GM19328 (cell line): ENCODE data around the gene CACNA2D3.
A peak's percentile ranks its signal among the peaks of the same experiment; 100 is the strongest.
"Not testable (repeated sequence)": the region's sequence is repeated elsewhere in the genome, so short reads cannot be mapped to it uniquely, and the experiment has no call there.

Experiments
- ATAC-seq: cut with Tn5 transposase; IDR thresholded peaks from one replicate; pipeline ENCODE4 v1.9.1; 2021; ENCODE audit warnings: mild to moderate bottlenecking, moderate library complexity; ENCODE audit not compliant: unreplicated experiment

CACNA2D3 gene

DNA sequence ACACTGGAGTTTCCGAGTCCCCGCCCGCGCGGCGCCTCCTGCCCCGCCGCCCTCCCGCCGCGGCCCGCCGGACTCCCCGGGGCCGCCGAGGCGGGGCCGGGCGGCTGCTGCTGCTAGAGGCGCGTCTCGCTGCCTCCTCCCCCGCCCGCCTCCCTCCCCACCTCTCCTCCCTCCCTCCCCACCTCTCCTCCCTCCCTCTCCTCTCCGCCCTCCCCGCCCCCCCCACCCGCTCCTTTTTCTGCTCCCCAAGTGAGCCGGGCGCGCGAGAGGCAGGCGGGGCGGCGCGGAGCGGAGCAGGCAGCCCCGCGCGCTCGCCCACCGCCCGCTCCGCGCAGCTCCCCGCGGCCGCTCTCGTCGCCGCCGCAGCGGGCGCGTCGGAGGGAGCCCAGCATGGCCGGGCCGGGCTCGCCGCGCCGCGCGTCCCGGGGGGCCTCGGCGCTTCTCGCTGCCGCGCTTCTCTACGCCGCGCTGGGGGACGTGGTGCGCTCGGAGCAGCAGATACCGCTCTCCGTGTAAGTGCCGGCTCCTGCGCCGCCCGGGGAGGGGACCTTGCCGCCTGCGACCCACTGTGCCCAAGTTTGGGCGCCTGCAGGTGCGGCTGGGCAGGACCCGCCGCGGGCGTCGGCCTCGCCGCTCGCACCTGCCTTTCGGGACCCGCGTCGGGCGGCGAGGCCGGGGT lies at the start of gene CACNA2D3:
Gene CACNA2D3 (plus strand): TSS at position 229 of the 679 bp plus-strand sequence.
- ATAC-seq = no peak

DNA sequence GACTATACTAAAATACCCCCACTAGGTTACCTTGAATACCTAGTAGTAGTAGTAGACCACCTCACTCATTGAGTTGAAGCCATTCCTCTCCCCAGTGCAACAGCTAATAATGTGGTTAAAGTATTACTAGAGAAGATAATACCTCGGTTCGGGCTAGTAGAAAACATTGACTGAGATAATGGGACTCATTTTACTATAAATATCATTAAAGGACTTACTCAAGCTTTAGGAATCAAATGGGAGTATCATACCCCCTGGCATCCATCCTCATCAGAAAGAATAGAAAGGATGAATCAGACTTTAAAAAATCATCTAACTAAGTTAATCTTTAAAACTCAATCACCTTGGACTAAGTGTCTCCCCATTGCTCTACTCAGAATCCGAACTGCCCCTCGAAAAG lies 49.0 kb upstream of the CACNA2D3 start:
- no peak for ATAC-seq

DNA sequence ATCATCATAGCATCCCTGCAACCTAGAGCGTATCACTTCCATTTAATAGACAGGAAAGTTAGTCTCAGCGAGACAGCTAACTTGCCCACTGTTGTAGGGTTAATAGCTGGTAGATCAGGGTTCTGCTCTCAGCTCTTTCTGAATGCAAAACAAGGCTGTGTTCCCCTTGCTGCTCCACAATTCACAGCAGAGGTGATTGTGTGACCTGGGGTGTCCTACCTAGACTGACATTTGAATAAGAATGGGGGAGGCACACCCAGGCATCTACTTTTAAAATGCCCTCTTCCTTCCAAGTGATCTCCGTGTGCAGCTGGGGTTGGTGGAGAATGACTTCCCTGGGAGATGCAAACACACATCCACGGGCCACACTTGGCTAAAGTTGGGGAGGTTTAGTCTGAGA lies 43.0 kb upstream of the CACNA2D3 start:
- no peak for ATAC-seq

DNA sequence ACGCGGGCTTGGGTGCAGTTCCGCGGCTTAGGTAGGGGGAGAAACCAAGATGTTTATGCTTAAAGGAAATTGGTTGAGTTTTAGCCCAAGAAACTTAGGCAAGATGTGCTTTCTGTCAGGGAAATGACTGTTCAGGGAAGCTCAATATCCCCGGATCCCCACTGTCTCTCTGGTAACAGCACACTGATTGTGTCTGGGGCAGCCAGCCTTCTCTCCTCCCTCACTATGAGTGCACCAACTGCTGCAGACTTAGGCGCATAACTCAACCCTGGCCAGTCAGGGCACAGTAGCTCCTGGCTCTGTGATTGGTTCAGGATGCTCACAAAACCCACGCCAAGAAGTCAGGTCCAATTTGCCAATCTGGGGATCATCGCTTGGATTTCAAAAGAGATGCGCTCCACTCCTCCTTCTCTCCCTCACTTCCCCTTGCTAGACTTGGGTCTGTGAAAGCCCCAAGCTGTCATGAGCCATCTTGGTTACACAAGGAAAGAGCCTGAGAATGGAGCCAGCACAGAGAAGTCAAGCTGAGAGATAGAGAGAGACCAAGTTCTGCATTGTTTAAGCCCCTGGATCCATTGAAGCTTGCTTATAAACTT lies 42.5 kb upstream of the CACNA2D3 start:
- no peak for ATAC-seq

DNA sequence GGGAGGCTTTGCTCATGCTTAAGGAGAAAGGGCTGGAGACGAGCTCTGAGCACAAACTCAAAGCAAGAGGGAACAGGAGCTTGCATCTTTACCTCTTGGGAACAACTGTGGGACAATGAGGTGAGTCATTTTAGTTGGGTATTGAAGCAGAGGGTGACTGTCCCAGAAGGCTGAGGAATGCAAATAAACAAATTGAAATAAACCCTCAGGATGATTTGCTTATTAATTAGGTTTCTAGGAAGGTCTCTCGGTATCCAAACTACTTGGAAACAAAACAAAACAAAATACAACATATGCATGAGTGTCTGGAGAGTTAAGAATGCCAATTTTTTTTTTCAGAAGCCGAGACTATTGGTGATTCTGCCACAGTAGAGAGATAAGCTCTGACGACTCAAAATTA lies 38.4 kb upstream of the CACNA2D3 start:
- ATAC-seq = no peak

DNA sequence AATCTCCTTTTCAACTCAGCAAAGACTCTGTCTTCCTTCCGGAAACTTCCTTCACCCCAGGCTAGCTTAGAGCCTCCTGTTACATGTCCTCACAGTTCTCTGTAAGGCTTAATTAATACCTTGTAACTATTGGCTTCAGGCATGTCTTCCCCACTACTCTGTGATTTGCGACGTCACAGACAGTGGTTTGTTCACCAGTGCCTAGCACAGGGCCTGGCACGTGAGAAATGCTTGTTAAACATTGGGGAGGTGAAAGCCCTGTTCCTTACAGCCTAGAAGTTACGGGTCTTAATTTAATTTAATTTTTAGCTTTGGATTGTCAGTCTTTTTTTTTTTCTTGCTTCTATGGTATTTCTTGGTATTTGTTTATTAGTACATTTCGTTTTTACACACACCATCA lies 36.4 kb upstream of the CACNA2D3 start:
- no peak for ATAC-seq

DNA sequence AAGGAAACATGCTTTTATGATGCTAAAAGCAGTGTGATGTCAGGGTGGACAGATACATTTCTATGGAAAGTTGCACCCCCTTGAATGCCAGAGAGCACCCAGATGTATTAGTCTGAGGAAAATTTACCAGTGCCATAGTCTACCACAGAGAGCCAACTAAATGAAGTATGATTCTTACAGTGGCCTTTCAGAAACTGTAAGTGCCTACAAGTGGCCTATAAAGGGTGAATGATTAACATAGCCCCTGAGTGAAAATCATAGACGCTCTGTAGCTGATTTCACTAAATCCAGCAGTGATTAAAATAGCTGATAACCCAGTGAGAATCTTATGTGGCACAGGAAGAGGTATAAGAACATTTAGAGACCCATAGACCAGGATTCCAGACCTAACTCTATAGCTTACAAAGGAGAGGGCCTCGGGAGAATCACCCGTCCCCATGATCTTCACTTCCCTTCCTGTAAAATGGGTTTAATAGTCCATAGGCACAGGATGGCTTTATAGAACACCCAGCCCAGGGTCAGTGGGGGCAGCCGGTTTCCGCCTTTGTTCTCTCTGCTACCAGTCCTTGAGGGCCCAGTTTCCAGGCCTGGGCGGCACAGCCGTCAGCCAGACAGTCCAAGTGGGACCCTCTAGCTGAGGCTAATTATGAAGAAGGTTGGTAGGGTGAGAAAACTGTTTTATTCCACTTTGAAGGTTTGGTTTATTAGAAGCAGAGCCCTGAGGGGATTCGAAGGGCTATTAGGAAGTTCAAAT lies 35.5 kb upstream of the CACNA2D3 start:
- no peak for ATAC-seq

DNA sequence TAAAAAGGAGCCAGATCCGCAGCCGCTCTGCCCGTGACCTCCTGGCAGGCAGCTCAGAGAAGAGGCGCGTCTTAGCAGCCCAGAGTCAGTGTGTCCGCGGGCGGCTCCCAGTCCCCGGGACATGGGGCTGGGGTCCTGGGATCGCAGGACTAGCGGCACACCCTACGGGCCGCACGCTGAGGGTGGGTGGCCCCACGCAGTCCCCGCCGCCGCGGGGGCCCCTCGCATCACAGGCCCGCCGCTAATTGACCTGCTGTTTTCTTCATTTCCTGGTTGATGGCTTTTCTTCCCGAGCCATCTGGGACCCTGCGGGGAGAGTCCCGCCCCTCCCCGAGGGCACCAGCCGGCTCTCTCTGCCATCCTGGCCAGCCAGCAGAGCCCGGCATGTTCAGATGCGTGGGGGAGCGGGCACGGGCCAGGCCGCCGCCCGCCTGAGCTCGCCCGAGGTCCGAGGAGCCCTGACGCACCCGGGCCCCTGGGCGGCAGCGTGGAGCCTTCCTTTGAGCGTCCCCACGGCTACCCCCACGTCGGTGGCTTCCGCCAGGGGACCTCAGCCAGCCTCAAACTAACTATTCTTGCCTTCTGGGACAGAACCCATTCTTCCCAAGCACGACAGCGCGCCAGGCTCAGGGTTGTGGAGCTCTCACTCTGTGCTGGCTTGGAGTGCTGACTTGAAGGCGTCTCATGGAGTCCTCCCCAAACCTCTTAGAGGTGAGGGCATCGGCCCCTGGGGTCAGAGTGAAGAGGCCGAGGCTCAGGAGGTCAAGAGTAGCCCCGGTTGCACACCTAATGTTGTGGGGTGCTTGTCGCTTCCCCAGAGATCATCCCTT lies 34.6 kb upstream of the CACNA2D3 start:
- no peak for ATAC-seq

DNA sequence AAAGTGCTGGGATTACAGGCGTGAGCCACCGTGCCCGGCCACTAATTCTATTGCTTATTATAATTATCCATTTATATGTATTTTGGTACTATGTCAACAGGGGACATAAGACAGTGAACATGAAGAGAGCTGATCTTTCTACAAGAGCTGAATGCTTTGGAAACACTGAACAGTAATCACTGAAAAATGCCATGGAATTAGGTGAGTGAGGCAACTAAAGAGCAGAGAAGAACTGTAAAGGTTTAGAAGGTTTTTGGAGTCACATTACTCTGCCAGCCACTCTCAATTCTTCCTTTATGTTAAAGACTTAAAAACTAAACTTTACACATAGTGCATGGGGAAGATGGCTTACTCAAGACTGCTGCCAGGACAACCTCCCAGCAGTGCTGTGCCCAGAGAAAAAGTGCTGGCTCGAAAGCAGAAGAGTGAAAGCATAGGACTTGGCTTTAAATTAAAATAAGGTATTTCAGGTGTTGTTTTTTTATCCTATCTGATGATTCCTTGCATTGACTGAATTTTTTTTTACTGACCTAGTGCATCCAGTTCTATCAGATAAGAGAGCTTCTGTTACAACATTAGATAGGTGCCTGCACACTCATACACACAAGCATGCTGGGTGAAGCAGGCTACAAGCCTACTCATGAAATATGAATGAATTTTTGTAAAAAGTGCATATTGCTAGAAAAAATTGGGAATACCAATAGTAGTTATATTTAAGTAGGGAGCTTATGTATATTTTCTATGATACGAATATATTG lies 28.7 kb upstream of the CACNA2D3 start:
- ATAC-seq = no peak

DNA sequence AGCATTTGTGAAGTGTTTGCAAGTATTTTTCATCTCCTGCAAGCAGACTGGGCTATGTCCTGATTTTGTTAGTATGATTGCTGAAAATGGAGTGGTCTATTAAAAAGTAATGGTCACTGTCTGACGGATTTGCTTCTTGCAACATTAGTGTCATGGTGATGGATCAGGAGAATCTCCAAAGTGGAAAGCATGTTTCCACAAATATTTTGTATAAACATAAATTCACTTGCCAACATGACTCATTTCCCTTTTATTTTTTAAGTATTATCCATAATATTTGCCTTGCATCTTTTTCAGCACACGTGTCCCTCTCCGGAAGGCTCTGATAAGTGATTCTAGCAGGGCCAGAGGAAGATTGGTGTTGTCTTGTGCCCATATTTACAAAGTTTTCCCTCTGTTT lies 27.4 kb upstream of the CACNA2D3 start:
- ATAC-seq = no peak

DNA sequence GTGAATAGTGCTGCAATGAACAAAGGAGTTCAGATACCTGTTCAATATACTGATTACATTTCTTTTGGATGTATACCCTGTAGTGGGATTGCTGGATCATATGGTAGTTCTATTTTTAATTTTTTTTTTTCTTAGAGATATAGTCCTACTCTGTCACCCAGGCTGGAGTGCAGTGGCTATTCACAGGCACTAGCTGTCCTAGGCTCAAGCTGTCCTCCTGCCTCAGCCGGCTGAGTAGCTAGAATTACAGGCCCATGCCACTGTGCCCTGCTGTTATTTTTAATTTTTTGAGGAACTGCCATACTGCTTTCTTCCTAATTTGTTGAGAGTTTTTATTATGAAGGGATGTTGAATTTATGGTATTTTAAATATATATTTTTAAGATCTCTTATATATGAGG lies 23.0 kb upstream of the CACNA2D3 start:
- ATAC-seq = no peak

DNA sequence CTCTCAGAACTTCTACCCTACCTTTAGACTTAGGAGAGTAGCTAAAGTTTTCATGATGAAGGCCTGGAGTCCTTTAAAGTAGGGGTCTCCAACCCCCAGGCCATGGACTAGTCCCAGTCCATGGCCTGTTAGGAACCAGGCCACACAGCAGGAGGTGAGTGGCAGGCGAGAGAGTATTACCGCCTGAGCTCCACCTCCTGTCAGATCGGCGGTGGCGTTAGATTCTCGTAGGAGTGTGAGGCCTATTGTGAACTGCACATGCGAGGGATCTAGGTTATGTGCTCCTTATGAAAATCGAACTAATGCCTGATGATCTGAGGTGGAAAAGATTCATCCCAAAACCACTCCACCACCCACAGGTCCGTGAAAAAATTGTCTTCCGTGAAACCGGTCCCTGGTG lies 18.3 kb upstream of the CACNA2D3 start:
- ATAC-seq = no peak

DNA sequence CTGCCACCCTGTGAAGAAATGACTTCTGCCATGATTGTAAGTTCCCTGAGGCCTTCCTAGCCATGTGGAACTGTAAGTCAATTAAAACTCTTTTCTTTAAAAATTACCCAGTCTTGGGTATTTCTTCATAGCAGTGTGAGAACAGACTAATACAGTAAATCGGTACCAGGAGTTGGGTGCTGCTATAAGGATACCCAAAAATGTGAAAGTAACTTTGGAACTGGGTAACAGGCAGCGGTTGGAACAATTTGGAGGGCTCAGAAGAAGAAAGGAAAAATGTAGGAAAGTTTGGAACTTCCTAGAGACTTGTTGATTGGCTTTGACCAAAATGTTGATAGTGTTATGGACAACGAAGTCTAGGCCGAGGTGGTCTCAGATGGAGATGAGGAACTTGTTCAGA lies 6.2 kb upstream of the CACNA2D3 start:
- ATAC-seq = not testable (repeated sequence)

DNA sequence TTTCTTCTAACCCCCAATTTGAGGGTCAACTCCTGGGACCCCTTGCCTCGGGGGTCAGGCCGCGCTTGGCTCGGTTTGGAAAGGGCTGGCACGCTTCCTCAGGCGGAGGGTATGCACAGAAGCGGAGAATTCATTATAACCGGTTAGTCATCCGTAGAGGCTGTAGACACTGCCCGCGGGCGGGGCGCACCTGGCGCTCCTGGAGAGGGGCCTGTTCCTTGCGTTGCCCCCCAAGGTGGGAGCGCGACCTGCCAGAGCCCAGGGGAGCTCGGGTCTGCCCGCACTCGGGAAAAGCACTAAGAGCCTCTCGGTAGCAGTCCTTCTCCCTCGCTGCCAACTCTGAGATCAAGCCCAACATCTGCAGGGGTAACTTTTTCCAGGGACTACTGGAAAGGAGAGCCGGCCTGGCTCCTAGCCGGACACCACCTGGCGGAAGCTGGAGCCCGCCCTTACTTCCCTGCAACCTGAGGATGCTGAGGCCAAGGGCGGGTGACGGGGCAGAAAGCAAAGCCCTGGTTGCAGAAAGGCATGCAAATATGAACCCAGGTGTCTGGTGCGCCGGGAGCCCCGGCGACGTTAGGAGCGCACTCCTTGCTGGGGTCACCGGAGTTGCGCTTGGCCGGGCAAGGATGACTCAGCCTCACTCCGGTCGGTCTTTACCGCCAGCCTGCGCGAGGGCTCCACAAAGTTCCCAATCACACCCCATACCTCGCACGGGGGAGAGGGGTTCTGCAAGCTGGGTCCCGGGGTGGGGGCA lies 1.5 kb upstream of the CACNA2D3 start:
- ATAC-seq = peak; percentile 58

DNA sequence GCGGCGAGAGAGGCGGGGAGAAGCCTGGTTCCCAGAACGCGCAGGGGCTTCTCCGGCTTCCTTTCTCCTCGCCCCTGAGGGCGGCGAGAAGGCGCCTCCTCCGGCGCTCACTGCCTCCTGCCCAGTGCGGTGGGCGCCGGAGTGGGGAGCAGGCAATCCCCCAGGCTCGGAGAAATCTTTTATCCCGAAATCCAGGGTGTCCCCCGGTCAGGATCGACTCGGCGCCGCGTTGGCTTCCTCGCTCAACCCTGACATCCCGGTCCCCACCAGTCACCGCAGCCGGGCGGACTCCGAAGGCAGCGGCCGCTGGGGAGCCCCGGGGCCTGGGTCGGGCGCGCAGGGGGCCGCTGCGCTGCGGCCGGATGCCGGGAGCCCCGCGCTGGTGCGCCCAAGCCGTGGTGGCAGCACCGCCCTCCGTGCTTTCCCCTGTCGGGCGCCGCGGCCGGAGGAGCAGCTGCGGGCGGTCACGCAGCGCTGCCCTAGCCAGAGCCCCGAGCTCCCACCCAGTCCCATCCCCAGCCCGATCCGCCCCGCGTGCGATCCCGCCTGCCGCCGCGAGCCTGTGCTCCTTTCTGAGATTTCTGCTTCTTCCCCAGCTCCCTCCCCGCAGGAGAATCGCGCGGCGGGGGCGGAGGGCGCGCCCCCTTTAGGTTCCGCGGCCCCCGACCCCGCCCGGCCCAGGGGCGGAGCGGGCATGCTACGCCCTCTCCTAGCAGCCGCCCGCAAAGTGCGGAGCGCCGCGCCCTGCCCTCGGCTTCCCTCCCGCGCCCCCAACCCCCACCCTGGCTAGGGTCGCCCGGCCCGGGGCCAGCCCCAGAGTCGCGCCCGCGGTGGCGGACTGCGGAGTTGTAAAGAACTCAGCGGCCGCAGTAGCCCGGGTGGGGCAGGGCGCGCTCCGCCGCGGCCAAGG lies 683 bp upstream of the CACNA2D3 start:
- peak; percentile 28 for ATAC-seq

DNA sequence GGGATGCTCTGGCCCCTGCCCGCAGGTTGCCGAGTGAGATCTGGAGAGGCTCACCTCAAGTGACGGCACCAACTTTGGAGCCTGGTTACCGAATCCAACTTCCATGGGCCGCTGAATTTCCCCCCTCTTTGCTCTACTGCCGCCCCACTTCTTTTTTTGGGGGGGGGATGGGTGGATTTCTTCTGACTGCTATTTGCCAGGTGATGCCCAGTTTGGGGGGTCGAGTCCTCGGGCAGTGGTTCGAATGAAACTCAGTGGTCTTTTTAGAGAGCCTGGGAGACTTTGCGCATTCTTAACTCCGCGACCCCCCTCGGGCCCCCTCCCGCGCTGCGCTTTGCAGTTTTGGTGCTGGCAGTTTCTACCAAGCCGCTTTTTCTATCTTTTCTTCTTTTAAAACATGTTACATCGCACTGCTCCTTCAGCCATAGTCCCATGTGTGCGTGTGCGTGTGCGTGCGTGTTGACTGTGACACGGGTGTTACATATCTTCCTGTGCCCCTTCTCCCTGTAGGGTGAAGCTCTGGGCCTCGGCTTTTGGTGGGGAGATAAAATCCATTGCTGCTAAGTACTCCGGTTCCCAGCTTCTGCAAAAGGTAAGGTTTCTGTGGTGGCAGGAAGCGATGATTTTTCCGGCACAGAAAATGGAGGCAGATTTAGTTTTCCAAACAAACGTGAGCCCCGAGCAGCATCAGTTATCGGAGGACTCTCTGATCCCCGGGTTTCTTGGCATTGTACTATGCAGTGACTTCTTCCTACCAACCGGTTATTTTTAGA lies 837 bp downstream of the CACNA2D3 start:
- no peak for ATAC-seq

DNA sequence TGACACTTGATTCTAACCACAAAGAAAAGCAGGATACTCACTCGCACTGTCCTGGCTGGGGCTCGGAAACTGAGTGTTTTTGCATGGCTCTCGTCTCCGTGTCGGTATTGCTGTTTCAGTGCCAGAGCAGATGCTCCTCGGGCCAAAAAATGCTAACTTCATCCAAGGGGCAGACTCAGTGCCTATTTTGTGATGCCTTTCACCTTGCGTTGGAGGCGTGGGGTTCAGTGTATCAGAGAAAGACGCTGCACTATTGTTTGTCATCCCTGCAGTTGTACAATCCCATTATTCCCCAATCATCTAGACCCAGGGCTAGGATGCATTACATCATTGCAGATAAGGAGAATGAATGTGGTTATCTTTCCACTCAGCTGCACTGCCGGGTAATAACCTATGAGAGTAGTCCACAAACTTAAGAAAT lies 1.4 kb downstream of the CACNA2D3 start:
- no peak for ATAC-seq

DNA sequence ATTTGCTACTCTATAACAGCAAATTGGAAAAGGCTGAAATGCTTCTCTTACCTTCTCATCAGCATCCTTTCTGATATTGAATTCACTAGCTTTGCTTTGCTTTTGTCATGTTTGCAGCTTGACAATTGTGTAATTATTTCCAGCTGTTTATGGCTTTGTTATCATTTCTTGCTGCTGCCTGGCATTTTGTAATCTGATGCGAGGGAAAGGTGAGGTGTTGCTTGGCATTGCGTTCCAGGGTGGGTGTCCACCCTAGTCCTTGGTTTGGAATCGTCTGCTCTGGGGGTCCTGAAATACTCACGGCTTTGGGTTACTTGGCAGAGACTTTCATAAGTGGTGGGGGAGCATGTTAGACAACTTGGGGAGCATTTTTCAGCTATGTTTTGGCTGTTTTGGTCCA lies 2.9 kb downstream of the CACNA2D3 start:
- ATAC-seq = no peak
